GM12873 (cell line): Measurements from ENCODE around the gene DDX10.

Source experiments
- TF ChIP-seq, protein P1 (sequence below): IDR thresholded peaks from 2 replicates; pipeline ENCODE4 v1.5.1; 2012; ENCODE audit warnings: low read depth, mild to moderate bottlenecking, moderate library complexity, low read length, control low read depth; ENCODE audit not compliant: insufficient read depth; ENCODE audit errors: missing control alignments

DDX10 gene

DNA sequence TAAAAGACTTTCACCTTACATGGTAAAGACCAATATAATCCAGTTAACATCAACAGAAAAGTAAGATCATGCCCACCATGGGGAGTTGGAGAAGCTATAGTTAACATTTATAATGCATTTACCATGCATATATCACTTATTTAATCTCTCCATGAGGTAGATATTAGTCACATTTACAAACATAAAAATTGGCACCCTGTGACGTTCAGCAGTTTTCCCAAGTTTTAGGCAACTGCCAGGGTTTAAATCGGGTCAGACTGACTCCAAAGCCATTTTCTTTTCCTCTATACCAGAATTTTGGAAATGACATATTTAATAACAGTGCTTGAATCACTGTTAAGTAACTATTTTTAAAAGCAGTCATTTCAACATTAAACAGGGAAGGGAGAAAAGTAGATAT, 266.3 kb downstream of the DDX10 start:
- TF ChIP-seq, protein P1, sequence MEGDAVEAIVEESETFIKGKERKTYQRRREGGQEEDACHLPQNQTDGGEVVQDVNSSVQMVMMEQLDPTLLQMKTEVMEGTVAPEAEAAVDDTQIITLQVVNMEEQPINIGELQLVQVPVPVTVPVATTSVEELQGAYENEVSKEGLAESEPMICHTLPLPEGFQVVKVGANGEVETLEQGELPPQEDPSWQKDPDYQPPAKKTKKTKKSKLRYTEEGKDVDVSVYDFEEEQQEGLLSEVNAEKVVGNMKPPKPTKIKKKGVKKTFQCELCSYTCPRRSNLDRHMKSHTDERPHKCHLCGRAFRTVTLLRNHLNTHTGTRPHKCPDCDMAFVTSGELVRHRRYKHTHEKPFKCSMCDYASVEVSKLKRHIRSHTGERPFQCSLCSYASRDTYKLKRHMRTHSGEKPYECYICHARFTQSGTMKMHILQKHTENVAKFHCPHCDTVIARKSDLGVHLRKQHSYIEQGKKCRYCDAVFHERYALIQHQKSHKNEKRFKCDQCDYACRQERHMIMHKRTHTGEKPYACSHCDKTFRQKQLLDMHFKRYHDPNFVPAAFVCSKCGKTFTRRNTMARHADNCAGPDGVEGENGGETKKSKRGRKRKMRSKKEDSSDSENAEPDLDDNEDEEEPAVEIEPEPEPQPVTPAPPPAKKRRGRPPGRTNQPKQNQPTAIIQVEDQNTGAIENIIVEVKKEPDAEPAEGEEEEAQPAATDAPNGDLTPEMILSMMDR, result no peak

DNA sequence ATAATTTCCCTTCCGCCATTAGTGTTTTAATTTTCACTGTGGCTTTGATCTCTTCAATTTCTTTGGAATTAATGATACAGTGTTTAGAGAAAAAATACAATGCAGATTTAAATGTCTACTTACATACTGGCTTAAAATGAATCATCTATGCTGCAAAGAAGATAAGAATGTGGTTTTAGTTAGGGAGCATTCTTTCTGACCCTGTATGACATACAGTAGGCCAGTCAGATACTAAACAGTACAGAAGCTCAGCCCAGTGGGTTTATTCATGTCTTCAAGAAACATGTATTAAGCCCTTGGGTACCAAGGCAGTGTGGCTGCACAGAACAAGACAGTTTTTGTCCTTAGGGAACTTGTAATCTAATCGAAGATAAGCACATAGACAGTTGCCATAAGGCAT, 268.8 kb downstream of the DDX10 start:
- TF ChIP-seq, protein P1, result no peak

DNA sequence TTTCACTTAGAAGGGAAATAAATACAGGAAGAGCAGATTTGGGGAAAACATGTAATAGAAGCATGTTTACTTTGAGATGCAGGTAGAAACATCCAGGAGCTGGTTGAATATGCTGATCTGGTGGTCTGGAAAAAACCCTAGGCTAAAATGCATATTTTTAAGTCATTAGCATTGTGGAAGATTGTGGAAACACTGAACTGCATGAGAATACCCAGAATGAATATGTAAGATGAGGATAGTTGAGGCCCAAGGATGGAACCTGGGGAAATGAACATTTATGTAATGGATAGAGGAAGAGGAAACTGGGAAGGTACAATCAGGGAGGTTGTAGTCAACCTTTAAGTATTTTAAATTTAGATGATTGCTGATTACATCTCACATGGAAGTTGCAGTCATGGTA, 269.4 kb downstream of the DDX10 start:
- TF ChIP-seq, protein P1, result no peak

DNA sequence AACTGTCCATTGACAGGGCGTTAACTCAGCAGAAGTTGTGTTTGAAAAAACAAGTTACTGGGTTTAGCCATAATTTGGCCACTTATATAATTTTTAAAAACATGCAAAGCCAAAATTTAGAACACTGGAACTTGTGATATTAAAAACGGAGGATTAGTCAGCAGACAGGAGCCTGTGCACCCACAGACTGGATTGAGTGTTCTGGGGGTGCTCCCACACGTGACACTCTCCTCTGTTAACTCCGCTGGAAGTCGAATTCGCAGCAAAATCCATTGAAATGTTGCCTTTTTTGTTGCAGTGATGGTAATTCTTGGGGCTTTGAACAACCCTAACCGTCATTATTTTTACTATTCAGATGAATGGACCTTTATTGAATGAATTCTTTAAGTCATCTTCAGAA, 269.8 kb downstream of the DDX10 start:
- TF ChIP-seq, protein P1, result no peak

DNA sequence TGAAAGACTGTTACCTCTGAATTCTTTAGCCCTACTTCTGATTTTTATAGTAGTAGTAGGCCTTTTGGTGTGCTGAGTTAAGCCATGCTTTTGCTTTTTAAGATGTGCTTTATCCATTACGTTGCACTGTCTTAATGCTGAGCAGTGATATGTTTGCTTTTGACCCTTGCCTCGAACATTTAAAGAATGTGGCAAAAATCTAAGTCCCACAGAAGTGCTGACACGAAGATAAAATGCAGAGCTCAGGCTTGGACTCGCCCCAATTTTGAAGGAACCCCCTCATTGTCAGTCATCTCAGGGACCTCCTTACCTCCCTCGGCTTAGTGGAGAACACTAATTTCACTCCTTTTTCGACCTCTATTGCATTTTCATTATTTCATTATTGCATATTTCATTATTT, 272.9 kb downstream of the DDX10 start:
- TF ChIP-seq, protein P1, result no peak

DNA sequence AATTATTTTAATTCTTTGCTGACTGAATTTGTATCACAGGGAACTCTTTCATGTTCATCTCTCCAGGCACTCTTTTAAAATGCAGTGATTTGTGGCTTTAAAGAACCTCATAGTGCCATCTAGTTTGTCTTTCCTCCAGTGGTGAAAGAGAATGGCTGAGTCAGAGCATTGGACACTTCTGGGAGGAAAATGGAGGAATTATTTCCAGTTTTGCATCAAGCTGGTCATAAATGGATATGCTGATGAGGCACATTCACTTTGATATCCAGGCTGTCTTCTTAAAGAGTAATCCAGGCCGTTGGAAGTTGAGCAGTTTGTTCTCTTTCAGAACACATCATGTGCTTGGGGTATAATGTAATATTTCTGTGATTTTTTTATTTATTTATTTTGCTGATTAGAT, 273.7 kb downstream of the DDX10 start:
- TF ChIP-seq, protein P1, result no peak

DNA sequence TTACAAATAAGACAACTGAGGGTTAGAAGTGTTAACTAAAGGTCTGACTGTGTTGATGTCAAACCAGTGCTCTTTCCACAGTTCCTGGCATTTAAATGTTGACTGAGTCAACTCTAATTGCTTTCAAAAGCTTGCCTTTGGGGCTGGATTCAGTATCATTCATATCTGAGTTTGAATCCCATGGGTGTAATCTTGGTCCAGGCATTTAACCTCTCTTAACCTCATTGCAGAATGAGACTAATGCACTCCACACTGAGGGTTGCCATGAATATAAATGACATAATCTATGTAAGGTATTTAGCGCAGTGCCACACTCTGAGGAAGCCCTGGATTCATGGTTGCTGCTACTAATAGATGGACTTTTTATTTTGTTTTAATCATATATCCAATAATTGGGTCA, 274.3 kb downstream of the DDX10 start:
- TF ChIP-seq, protein P1, result no peak

DNA sequence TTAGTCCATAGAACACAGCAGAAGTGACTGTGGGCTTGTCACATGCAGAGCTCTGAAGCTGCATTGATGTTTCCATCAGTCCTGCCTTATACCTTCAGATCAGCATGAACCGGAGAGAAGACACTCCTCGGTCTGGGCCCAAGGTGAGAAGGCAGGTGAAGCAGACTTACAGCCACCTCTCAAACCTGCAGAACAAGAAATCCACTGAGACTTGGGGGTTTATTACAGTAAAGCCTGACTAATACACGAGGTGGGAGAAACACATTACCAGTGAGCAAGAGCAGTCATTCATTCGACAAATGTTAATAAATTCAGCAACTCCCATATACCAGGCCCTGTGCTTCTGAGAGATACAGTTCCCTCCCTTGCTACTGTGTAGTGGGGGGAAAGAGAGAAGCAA, 279.0 kb downstream of the DDX10 start:
- TF ChIP-seq, protein P1, result no peak
